ENCODE data around the gene RGS14.
"Not testable (repeated sequence)": the region's sequence is repeated elsewhere in the genome, so short reads cannot be mapped to it uniquely, and the experiment has no call there.

RGS14 gene

GRCh38 chr5:177333420-177334154 is 24.1 kb upstream of the RGS14 start:
- H3K4me3 Mint-ChIP-seq = no peak overlapping the region
- no peaks in the 10 kb centered on the region for H3K9me3 Mint-ChIP-seq
- H3K36me3 Mint-ChIP-seq (ENCODE audit: insufficient read depth) = peaks cover 60% of the 10 kb centered on the region
- no peak for DNase-seq
- H3K27me3 Mint-ChIP-seq = no peaks in the 10 kb centered on the region
- ATAC-seq (replicated peaks) = no peak
- peaks cover 27 to 34% of the 10 kb centered on the region in 2 donors for H3K4me1 Mint-ChIP-seq (ENCODE audit: low read depth in 2 of 2)
- H3K27ac Mint-ChIP-seq = peak overlapping the region in 1 of 2 donors; percentile 41

GRCh38 chr5:177334155-177334551 is 23.6 kb upstream of the RGS14 start:
- no peak for DNase-seq
- Mint-ChIP-seq H3K27ac (peak overlapping the region in 1 of 2 donors; percentile 41), H3K4me3 (no peak overlapping the region), H3K27me3 (no peaks in the 10 kb centered on the region), H3K36me3 (ENCODE audit: insufficient read depth) (peaks cover 64% of the 10 kb centered on the region), H3K9me3 (no peaks in the 10 kb centered on the region), H3K4me1 (ENCODE audit: low read depth in 2 of 2) (peaks cover 33 to 39% of the 10 kb centered on the region in 2 donors)
- no peak for ATAC-seq (replicated peaks)

- no peak overlapping the region for H3K4me3 Mint-ChIP-seq
- no peaks in the 10 kb centered on the region for H3K9me3 Mint-ChIP-seq
- no peaks in the 10 kb centered on the region for H3K27me3 Mint-ChIP-seq
- peaks cover 70% of the 10 kb centered on the region for H3K36me3 Mint-ChIP-seq (ENCODE audit: insufficient read depth)
- peaks cover 42 to 47% of the 10 kb centered on the region in 2 donors for H3K4me1 Mint-ChIP-seq (ENCODE audit: low read depth in 2 of 2)
- DNase-seq (no peak), ATAC-seq (replicated peaks) (no peak)
- H3K27ac Mint-ChIP-seq = peak overlapping the region in 1 of 2 donors; percentile 6
Observed at GRCh38 chr5:177334781-177335700, 22.7 kb upstream of the RGS14 start.

GRCh38 chr5:177335701-177336065 is 22.0 kb upstream of the RGS14 start:
- peak overlapping the region in 1 of 2 donors; percentile 17 for H3K4me3 Mint-ChIP-seq
- H3K4me1 Mint-ChIP-seq (ENCODE audit: low read depth in 2 of 2) = peaks cover 41 to 44% of the 10 kb centered on the region in 2 donors
- DNase-seq = no peak
- peak overlapping the region in 1 of 2 donors; percentile 82 for H3K27ac Mint-ChIP-seq
- H3K27me3 Mint-ChIP-seq = no peaks in the 10 kb centered on the region
- ATAC-seq (replicated peaks) = no peak
- H3K36me3 Mint-ChIP-seq (ENCODE audit: insufficient read depth) = peaks cover 64% of the 10 kb centered on the region
- H3K9me3 Mint-ChIP-seq = no peaks in the 10 kb centered on the region

GRCh38 chr5:177336112-177336511 is 21.6 kb upstream of the RGS14 start:
- peak; percentile 41 for ATAC-seq (replicated peaks)
- DNase-seq = no peak
- H3K27me3 Mint-ChIP-seq = no peaks in the 10 kb centered on the region
- peaks cover 63% of the 10 kb centered on the region for H3K36me3 Mint-ChIP-seq (ENCODE audit: insufficient read depth)
- no peak overlapping the region for H3K4me3 Mint-ChIP-seq
- H3K9me3 Mint-ChIP-seq = no peaks in the 10 kb centered on the region
- H3K4me1 Mint-ChIP-seq (ENCODE audit: low read depth in 2 of 2) = peaks cover 38 to 41% of the 10 kb centered on the region in 2 donors
- peak overlapping the region; percentile 62 to 82 for H3K27ac Mint-ChIP-seq

- Mint-ChIP-seq H3K36me3 (ENCODE audit: insufficient read depth) (peaks cover 64% of the 10 kb centered on the region), H3K4me3 (no peak overlapping the region), H3K9me3 (no peaks in the 10 kb centered on the region), H3K4me1 (ENCODE audit: low read depth in 2 of 2) (peaks cover 31 to 37% of the 10 kb centered on the region in 2 donors), H3K27me3 (no peaks in the 10 kb centered on the region), H3K27ac (peak overlapping the region; percentile 62 to 82)
- DNase-seq = no peak
- ATAC-seq (replicated peaks) = no peak
Observed at GRCh38 chr5:177336603-177337494, 20.9 kb upstream of the RGS14 start.

- peak overlapping the region; percentile 40 to 41 for H3K4me3 Mint-ChIP-seq
- no peaks in the 10 kb centered on the region for H3K9me3 Mint-ChIP-seq
- H3K27me3 Mint-ChIP-seq = no peaks in the 10 kb centered on the region
- peak overlapping the region; percentile 9 to 91 for H3K27ac Mint-ChIP-seq
- ATAC-seq (replicated peaks) (no peak), DNase-seq (no peak)
- H3K36me3 Mint-ChIP-seq (ENCODE audit: insufficient read depth) = peaks cover 65% of the 10 kb centered on the region
- peaks cover 31 to 35% of the 10 kb centered on the region in 2 donors for H3K4me1 Mint-ChIP-seq (ENCODE audit: low read depth in 2 of 2)
Observed at GRCh38 chr5:177338251-177339106, 19.2 kb upstream of the RGS14 start.

GRCh38 chr5:177339107-177339638 is 18.6 kb upstream of the RGS14 start:
- H3K4me3 Mint-ChIP-seq = peak overlapping the region; percentile 40 to 41
- peak overlapping the region; percentile 9 to 91 for H3K27ac Mint-ChIP-seq
- no peaks in the 10 kb centered on the region for H3K27me3 Mint-ChIP-seq
- H3K36me3 Mint-ChIP-seq (ENCODE audit: insufficient read depth) = peaks cover 58% of the 10 kb centered on the region
- peaks cover 26 to 33% of the 10 kb centered on the region in 2 donors for H3K4me1 Mint-ChIP-seq (ENCODE audit: low read depth in 2 of 2)
- no peaks in the 10 kb centered on the region for H3K9me3 Mint-ChIP-seq
- ATAC-seq (replicated peaks) (peak; percentile 33), DNase-seq (no peak)

GRCh38 chr5:177343000-177343399 is 14.7 kb upstream of the RGS14 start:
- H3K4me1 Mint-ChIP-seq (ENCODE audit: low read depth in 2 of 2) = peaks cover 27 to 43% of the 10 kb centered on the region in 2 donors
- not testable (repeated sequence) for H3K4me3 Mint-ChIP-seq; DNase-seq; H3K9me3 Mint-ChIP-seq; ATAC-seq (replicated peaks); H3K27me3 Mint-ChIP-seq
- H3K36me3 Mint-ChIP-seq (ENCODE audit: insufficient read depth) = peaks cover 51% of the 10 kb centered on the region
- H3K27ac Mint-ChIP-seq = peak overlapping the region in 1 of 2 donors; percentile 27

GRCh38 chr5:177343777-177344176 is 13.9 kb upstream of the RGS14 start:
- Mint-ChIP-seq H3K9me3 (no peaks in the 10 kb centered on the region), H3K4me1 (ENCODE audit: low read depth in 2 of 2) (peaks cover 26 to 40% of the 10 kb centered on the region in 2 donors), H3K27me3 (no peaks in the 10 kb centered on the region), H3K4me3 (no peak overlapping the region), H3K27ac (peak overlapping the region in 1 of 2 donors; percentile 27), H3K36me3 (ENCODE audit: insufficient read depth) (peaks cover 57% of the 10 kb centered on the region)
- DNase-seq (no peak), ATAC-seq (replicated peaks) (no peak)

GRCh38 chr5:177344891-177345290 is 12.8 kb upstream of the RGS14 start:
- no peaks in the 10 kb centered on the region for H3K9me3 Mint-ChIP-seq
- H3K4me3 Mint-ChIP-seq = no peak overlapping the region
- ATAC-seq (replicated peaks) (no peak), DNase-seq (no peak)
- H3K36me3 Mint-ChIP-seq (ENCODE audit: insufficient read depth) = peaks cover 53% of the 10 kb centered on the region
- H3K4me1 Mint-ChIP-seq (ENCODE audit: low read depth in 2 of 2) = peaks cover 26 to 40% of the 10 kb centered on the region in 2 donors
- H3K27ac Mint-ChIP-seq = peak overlapping the region in 1 of 2 donors; percentile 54
- H3K27me3 Mint-ChIP-seq = no peaks in the 10 kb centered on the region

- no peaks in the 10 kb centered on the region for H3K9me3 Mint-ChIP-seq
- H3K4me3 Mint-ChIP-seq = no peak overlapping the region
- H3K36me3 Mint-ChIP-seq (ENCODE audit: insufficient read depth) = peaks cover 51% of the 10 kb centered on the region
- H3K4me1 Mint-ChIP-seq (ENCODE audit: low read depth in 2 of 2) = peaks cover 36 to 49% of the 10 kb centered on the region in 2 donors
- H3K27ac Mint-ChIP-seq = peak overlapping the region in 1 of 2 donors; percentile 46
- DNase-seq (no peak), ATAC-seq (replicated peaks) (no peak)
- H3K27me3 Mint-ChIP-seq = no peaks in the 10 kb centered on the region
Observed at GRCh38 chr5:177346820-177347219, 10.9 kb upstream of the RGS14 start.

Measured in effector memory CD8-positive, alpha-beta T cell (primary cell).